ELR (cell line): ENCODE measurements around the gene MEDAG.

ENCODE experiments used
- DNase-seq: peaks from one replicate; pipeline ENCODE4 v3.0.0-alpha.2; 2015; ENCODE audit warnings: low read depth

The MEDAG gene

GRCh38 chr13:30957258-30957943 lies 51.3 kb downstream of the MEDAG start:
- no peak for DNase-seq

- DNase-seq: no peak
These were observed 53.6 kb downstream of the MEDAG start for GRCh38 chr13:30959678-30960077.

- no peak for DNase-seq
These were observed 57.7 kb downstream of the MEDAG start for GRCh38 chr13:30963791-30964190.

- DNase-seq: no peak
These were observed 59.3 kb downstream of the MEDAG start for GRCh38 chr13:30965380-30965779.

GRCh38 chr13:30966101-30966500 lies 60.0 kb downstream of the MEDAG start:
- DNase-seq: no peak

GRCh38 chr13:30968846-30969245 lies 62.8 kb downstream of the MEDAG start:
- DNase-seq: no peak

GRCh38 chr13:30971575-30971974 lies 65.5 kb downstream of the MEDAG start:
- DNase-seq: peak; percentile 59

GRCh38 chr13:30972888-30973377 lies 66.9 kb downstream of the MEDAG start:
- no peak for DNase-seq

- no peak for DNase-seq
These were observed 68.3 kb downstream of the MEDAG start for GRCh38 chr13:30974350-30974749.
